Ishikawa (cell line): ENCODE data around the gene GNB1L.

Experiments
- CEBPB ChIP-seq: IDR thresholded peaks from 2 replicates; pipeline ENCODE4 v1.6.1; 2012
- EP300 ChIP-seq: IDR thresholded peaks from 2 replicates; pipeline ENCODE4 v1.6.1; 2012; ENCODE audit warnings: borderline replicate concordance
- NFIC ChIP-seq: IDR thresholded peaks from 2 replicates; pipeline ENCODE4 v1.6.1; 2012
- TAF1 ChIP-seq: IDR thresholded peaks from 2 replicates; pipeline ENCODE4 v1.6.1; 2012; ENCODE audit warnings: low read depth, mild to moderate bottlenecking
- TF ChIP-seq, protein P1 (sequence below): IDR thresholded peaks from 2 replicates; pipeline ENCODE4 v1.6.1; 2012
- TF ChIP-seq, protein P2 (sequence below): IDR thresholded peaks from 2 replicates; pipeline ENCODE4 v1.6.1; 2012; ENCODE audit warnings: low read depth, mild to moderate bottlenecking

DNA sequence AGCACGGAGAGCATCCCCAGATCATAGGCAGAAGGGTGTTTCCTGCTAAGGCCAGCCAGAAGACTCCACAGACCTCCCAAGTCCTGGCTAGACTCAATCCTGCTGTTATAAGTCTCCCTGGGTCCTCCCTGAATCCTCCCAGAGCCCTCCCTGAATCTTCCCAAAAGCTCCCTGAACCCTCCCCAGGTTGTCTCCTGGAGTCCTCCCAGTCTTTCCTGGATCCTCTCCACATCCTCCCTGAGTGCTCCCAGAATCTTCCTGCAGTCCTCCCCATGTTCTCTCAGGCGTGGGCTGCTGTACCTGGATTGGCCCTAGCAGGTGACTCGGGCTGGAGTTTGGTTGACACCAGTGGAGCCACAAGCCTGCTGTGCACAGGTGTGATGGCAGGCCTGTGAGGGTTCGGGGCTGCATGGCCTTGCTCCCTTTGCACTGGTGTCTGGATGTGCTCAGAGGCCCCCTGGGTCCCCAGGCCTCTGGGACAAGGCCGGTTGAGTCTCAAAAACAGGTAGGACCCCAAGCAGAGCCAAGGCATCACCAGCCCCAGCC lies 119.8 kb downstream of the GNB1L start:
- TF ChIP-seq NFIC: no peak
- TF ChIP-seq CEBPB: no peak
- TF ChIP-seq, protein P1, sequence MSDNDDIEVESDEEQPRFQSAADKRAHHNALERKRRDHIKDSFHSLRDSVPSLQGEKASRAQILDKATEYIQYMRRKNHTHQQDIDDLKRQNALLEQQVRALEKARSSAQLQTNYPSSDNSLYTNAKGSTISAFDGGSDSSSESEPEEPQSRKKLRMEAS: no peak
- TF ChIP-seq EP300: no peak
- TF ChIP-seq, protein P2, sequence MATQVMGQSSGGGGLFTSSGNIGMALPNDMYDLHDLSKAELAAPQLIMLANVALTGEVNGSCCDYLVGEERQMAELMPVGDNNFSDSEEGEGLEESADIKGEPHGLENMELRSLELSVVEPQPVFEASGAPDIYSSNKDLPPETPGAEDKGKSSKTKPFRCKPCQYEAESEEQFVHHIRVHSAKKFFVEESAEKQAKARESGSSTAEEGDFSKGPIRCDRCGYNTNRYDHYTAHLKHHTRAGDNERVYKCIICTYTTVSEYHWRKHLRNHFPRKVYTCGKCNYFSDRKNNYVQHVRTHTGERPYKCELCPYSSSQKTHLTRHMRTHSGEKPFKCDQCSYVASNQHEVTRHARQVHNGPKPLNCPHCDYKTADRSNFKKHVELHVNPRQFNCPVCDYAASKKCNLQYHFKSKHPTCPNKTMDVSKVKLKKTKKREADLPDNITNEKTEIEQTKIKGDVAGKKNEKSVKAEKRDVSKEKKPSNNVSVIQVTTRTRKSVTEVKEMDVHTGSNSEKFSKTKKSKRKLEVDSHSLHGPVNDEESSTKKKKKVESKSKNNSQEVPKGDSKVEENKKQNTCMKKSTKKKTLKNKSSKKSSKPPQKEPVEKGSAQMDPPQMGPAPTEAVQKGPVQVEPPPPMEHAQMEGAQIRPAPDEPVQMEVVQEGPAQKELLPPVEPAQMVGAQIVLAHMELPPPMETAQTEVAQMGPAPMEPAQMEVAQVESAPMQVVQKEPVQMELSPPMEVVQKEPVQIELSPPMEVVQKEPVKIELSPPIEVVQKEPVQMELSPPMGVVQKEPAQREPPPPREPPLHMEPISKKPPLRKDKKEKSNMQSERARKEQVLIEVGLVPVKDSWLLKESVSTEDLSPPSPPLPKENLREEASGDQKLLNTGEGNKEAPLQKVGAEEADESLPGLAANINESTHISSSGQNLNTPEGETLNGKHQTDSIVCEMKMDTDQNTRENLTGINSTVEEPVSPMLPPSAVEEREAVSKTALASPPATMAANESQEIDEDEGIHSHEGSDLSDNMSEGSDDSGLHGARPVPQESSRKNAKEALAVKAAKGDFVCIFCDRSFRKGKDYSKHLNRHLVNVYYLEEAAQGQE: no peak
- TF ChIP-seq TAF1: no peak
